Tibial nerve (tissue), 4 donors: ENCODE measurements around the gene EN1.

Experiments used
- CTCF ChIP-seq, 5 experiments: fragments of 200-600 bp in 3 of 5; fragments of 450-650 bp in 2 of 5; sonication (generic) in 3 of 5; IDR thresholded peaks; one replicate each; pipeline ENCODE4 v1.5.1; 2016 to 2019; ENCODE audit warnings: antibody characterized with exemption in 5 of 5, mild to moderate bottlenecking in 3 of 5, moderate library complexity in 2 of 5
- EP300 ChIP-seq, 2 donors: sonication (generic); formaldehyde crosslinking; IDR thresholded peaks; one replicate each; pipeline ENCODE4 v1.6.1; 2017; ENCODE audit warnings: antibody characterized with exemption in 2 of 2, mild to moderate bottlenecking in 1 of 2

DNA sequence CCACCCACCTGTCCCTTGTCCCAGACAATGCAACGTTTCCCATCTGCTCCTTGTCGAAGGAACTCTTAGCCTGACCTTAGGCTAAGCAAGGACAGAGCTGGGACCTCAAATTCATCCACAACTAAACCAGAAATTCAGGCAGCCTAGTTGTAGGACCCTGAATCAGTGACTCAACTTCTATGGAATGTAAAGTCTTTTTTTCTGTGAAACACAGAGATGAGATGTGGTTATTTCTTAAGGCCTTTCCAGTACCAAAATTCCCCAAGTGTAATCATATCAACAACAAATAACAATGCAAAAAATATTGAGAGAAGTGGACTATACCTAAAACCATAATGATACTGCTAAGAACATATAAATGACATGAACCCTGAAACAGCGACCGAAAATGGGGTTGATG lies 46.7 kb downstream of the EN1 start:
- TF ChIP-seq CTCF (IDR thresholded peaks at IDR 0.05) (no peak), EP300 (IDR thresholded peaks at IDR 0.05) (no peak)
